Stimulated activated naive CD4-positive, alpha-beta T cell (primary cell): ENCODE results near the gene DAW1.
"Not testable (repeated sequence)": the region's sequence is repeated elsewhere in the genome, so short reads cannot be mapped to it uniquely, and the experiment has no call there.

ENCODE experiments used
- DNase-seq, 6 experiments: peaks; one replicate each; lab custom pipeline; 2025; lab: John Stamatoyannopoulos, UW

The DAW1 gene

GRCh38 chr2:227914362-227914761, 42.9 kb downstream of the DAW1 start:
- DNase-seq, result no peak

- no peak for DNase-seq
Observed at GRCh38 chr2:227921648-227922047, 50.2 kb downstream of the DAW1 start.

GRCh38 chr2:227932001-227932400, 60.6 kb downstream of the DAW1 start:
- DNase-seq, result no peak

GRCh38 chr2:227932403-227932802, 61.0 kb downstream of the DAW1 start:
- DNase-seq, result no peak

GRCh38 chr2:227933884-227934283, 62.5 kb downstream of the DAW1 start:
- no peak for DNase-seq

- DNase-seq, result not testable (repeated sequence)
Observed at GRCh38 chr2:227936249-227936648, 64.8 kb downstream of the DAW1 start.

- DNase-seq, result no peak
Observed at GRCh38 chr2:227939271-227940027, 68.0 kb downstream of the DAW1 start.

GRCh38 chr2:227942021-227942420, 70.6 kb downstream of the DAW1 start:
- no peak for DNase-seq

- no peak for DNase-seq
Observed at GRCh38 chr2:227942965-227943364, 71.5 kb downstream of the DAW1 start.

- no peak for DNase-seq
Observed at GRCh38 chr2:227960317-227960716, 88.9 kb downstream of the DAW1 start.

GRCh38 chr2:227971619-227972230, 100.3 kb downstream of the DAW1 start:
- DNase-seq, result no peak

GRCh38 chr2:227973241-227973640, 101.8 kb downstream of the DAW1 start:
- DNase-seq, result no peak
